B cell (primary cell): ENCODE measurements around the gene RMC1.

Source experiments
- EZH2 ChIP-seq: IDR thresholded peaks from 2 replicates; pipeline ENCODE4 v1.6.1; 2012; ENCODE audit warnings: borderline replicate concordance, low read depth, mild to moderate bottlenecking, moderate library complexity, low read length; ENCODE audit not compliant: insufficient read depth, poor library complexity, severe bottlenecking
- TF ChIP-seq, protein P1 (sequence below): fragments of 200-600 bp; IDR thresholded peaks from one replicate; pipeline ENCODE4 v1.8.0; 2022; ENCODE audit warnings: antibody characterized with exemption, mild to moderate bottlenecking

DNA sequence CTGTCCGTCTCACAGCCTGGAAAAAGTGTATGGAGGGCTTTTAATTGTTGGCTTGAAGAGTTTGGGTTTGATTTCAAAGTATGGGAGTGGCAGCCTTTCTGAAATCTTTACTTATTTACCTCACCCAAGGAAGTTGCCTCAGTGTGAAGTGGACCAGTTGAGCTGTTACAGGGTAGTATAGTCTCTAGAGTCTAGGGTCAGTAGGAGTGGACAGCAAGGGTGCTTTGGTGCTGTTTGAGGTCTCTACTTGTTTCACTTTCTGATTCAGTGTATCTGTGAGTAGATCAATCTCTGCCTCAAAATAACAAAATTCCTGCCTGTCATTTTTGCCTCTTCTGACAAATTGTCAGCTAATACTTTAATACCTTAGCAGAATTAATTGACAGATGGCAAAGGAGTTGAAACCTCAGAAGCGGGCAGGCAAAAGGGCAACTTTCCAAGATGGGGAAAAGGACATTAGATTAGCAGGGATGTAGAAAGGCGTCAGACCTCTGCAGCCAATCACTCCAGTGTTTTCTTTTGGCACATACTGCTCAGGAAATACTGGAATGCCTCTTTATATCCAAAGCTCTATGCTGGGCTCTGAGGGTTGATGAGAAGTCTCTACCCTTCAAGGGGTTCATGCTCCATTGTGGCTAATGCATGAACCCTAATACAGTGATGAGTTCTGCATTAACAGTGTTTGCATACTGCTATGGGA, 44.3 kb upstream of the RMC1 start:
- TF ChIP-seq, protein P1, sequence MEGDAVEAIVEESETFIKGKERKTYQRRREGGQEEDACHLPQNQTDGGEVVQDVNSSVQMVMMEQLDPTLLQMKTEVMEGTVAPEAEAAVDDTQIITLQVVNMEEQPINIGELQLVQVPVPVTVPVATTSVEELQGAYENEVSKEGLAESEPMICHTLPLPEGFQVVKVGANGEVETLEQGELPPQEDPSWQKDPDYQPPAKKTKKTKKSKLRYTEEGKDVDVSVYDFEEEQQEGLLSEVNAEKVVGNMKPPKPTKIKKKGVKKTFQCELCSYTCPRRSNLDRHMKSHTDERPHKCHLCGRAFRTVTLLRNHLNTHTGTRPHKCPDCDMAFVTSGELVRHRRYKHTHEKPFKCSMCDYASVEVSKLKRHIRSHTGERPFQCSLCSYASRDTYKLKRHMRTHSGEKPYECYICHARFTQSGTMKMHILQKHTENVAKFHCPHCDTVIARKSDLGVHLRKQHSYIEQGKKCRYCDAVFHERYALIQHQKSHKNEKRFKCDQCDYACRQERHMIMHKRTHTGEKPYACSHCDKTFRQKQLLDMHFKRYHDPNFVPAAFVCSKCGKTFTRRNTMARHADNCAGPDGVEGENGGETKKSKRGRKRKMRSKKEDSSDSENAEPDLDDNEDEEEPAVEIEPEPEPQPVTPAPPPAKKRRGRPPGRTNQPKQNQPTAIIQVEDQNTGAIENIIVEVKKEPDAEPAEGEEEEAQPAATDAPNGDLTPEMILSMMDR: no peak
- TF ChIP-seq EZH2: no peak
